MM.1S (cell line): ENCODE results near the gene HIC1.

Source experiments
- EZH2 ChIP-seq: fragments of 300-600 bp; sonication (generic); optimal IDR thresholded peaks from 2 replicates; pipeline ENCODE3; 2017; ENCODE audit warnings: low read depth, mild to moderate bottlenecking, antibody characterized with exemption, low read length, mixed read lengths
- TF ChIP-seq, protein P1 (sequence below): fragments of 300-600 bp; sonication (generic); IDR thresholded peaks from 2 replicates; pipeline ENCODE4 v1.5.1; 2016; ENCODE audit warnings: antibody characterized with exemption, low read length, mixed read lengths

- TF ChIP-seq, protein P1, sequence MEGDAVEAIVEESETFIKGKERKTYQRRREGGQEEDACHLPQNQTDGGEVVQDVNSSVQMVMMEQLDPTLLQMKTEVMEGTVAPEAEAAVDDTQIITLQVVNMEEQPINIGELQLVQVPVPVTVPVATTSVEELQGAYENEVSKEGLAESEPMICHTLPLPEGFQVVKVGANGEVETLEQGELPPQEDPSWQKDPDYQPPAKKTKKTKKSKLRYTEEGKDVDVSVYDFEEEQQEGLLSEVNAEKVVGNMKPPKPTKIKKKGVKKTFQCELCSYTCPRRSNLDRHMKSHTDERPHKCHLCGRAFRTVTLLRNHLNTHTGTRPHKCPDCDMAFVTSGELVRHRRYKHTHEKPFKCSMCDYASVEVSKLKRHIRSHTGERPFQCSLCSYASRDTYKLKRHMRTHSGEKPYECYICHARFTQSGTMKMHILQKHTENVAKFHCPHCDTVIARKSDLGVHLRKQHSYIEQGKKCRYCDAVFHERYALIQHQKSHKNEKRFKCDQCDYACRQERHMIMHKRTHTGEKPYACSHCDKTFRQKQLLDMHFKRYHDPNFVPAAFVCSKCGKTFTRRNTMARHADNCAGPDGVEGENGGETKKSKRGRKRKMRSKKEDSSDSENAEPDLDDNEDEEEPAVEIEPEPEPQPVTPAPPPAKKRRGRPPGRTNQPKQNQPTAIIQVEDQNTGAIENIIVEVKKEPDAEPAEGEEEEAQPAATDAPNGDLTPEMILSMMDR, result no peak; the same call in 1 of the 2 replicates
- TF ChIP-seq EZH2, result no peak
These were observed 12.5 kb upstream of the HIC1 start for GRCh38 chr17:2042390-2042847.
